Activated CD8-positive, alpha-beta T cell treated with anti-CD3 and anti-CD28 coated beads for 36 hours (primary cell): Measurements from ENCODE around the gene SNAPC4. TPM values are rescaled to one million over a fixed set of nuclear protein-coding genes. Genes with fewer than 3 reads are reported as not detected.

ENCODE experiments used
- ATAC-seq: fragments of 200-7000 bp; cut with Tn5 transposase; one replicate; pipeline ENCODE4 v1.10.0; 2021; ENCODE audit warnings: mild to moderate bottlenecking, moderate library complexity
- CTCF ChIA-PET: fragments of 350-600 bp; sonication (Branson Sonifier 250); formaldehyde crosslinking; loops from one replicate; lab custom pipeline; 2021; ENCODE audit warnings: antibody characterized with exemption; lab: Charles Lee
- POLR2A ChIA-PET: fragments of 350-600 bp; sonication (Branson Sonifier 250); formaldehyde crosslinking; loops from one replicate; lab custom pipeline; 2021; ENCODE audit warnings: antibody characterized with exemption; lab: Charles Lee
- DNase-seq: peaks from one replicate; pipeline ENCODE4 v3.0.0-alpha.2; 2020
- H3K27ac Mint-ChIP-seq: one replicate; pipeline ENCODE4 v1.8.0; 2021; ENCODE audit warnings: mild to moderate bottlenecking, mixed read lengths
- H3K27me3 Mint-ChIP-seq: one replicate; pipeline ENCODE4 v1.8.0; 2021; ENCODE audit warnings: mixed read lengths
- H3K36me3 Mint-ChIP-seq: one replicate; pipeline ENCODE4 v1.8.0; 2021; ENCODE audit warnings: low read depth, mixed read lengths
- H3K4me1 Mint-ChIP-seq: one replicate; pipeline ENCODE4 v1.8.0; 2021; ENCODE audit warnings: low read depth, mixed read lengths
- H3K4me3 Mint-ChIP-seq: one replicate; pipeline ENCODE4 v1.8.0; 2021; ENCODE audit warnings: mild to moderate bottlenecking, moderate library complexity, mixed read lengths
- H3K9me3 Mint-ChIP-seq: one replicate; pipeline ENCODE4 v1.8.0; 2021; ENCODE audit warnings: mixed read lengths
- intact Hi-C: fragments of 100-400 bp; cut with micrococcal nuclease; formaldehyde crosslinking; loops from one replicate; pipeline ENCODE4 v1.10.0; 2022
- total RNA-seq, 2 experiments: library from RNA; stranded (reverse); gene quantifications; one replicate each; pipeline ENCODE4 v1.2.3, GENCODE V29; 2021
- TF ChIP-seq, protein P1 (sequence below): fragments of 200-600 bp; IDR thresholded peaks from one replicate; pipeline ENCODE4 v1.8.0; 2022; ENCODE audit warnings: antibody characterized with exemption, mild to moderate bottlenecking

Gene SNAPC4
- total RNA-seq, 2 experiments from 2014 or later: 15.5 to 17.1 TPM

DNA sequence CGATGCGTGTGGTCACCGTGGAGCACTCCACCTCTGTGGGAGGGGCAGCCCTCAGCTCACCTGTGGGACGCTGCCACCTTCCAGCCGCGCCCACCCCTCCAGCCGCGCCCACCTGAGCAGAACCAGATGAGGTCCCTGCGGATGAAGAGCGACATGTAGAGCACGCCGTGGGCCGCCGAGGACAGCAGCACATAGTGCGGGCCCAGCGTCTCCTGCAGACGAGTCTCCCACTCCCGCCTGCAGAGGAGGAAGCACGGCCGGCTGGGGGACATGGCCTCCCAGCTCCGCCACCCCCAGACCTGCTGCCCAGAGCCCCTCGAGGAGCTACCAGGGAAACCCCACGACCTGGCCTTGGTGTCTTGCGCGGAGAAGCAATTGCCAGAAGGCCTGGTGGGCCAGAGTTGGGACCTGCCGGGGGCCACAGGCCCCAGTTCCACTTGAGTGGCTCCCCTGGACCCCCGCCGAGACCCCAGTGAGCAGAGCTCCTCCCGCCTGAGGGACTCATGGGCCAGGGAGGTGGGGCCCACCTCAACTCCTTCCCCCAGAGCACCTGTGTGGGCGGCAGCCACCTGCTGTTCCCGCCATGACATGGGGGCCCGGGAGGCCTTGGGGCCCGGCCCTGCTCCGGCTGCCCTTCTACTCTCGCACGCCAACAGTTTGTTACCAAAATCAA lies 33.2 kb upstream of the SNAPC4 start:
- CTCF ChIA-PET: interaction anchor here (0.7 kb wide), 1 partner anchor 657 kb away, joined by 3 read pairs; no protein-coding TSS in a partner anchor
- H3K27ac Mint-ChIP-seq: no peak overlapping the region
- TF ChIP-seq, protein P1, sequence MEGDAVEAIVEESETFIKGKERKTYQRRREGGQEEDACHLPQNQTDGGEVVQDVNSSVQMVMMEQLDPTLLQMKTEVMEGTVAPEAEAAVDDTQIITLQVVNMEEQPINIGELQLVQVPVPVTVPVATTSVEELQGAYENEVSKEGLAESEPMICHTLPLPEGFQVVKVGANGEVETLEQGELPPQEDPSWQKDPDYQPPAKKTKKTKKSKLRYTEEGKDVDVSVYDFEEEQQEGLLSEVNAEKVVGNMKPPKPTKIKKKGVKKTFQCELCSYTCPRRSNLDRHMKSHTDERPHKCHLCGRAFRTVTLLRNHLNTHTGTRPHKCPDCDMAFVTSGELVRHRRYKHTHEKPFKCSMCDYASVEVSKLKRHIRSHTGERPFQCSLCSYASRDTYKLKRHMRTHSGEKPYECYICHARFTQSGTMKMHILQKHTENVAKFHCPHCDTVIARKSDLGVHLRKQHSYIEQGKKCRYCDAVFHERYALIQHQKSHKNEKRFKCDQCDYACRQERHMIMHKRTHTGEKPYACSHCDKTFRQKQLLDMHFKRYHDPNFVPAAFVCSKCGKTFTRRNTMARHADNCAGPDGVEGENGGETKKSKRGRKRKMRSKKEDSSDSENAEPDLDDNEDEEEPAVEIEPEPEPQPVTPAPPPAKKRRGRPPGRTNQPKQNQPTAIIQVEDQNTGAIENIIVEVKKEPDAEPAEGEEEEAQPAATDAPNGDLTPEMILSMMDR: no peak
- ATAC-seq (no peak), DNase-seq (no peak)
- intact Hi-C loops: no loop called here
- POLR2A ChIA-PET: interaction anchor here (0.7 to 1.5 kb wide), 3 partner anchors 8 to 424 kb away, joined by 3 to 5 read pairs (median 3); no protein-coding TSS in a partner anchor
- H3K4me3 Mint-ChIP-seq: no peak overlapping the region
- peaks cover 20% of the 10 kb centered on the region for H3K4me1 Mint-ChIP-seq
- peaks cover 3% of the 10 kb centered on the region for H3K36me3 Mint-ChIP-seq
- H3K9me3 Mint-ChIP-seq: no peaks in the 10 kb centered on the region
- H3K27me3 Mint-ChIP-seq: no peaks in the 10 kb centered on the region

DNA sequence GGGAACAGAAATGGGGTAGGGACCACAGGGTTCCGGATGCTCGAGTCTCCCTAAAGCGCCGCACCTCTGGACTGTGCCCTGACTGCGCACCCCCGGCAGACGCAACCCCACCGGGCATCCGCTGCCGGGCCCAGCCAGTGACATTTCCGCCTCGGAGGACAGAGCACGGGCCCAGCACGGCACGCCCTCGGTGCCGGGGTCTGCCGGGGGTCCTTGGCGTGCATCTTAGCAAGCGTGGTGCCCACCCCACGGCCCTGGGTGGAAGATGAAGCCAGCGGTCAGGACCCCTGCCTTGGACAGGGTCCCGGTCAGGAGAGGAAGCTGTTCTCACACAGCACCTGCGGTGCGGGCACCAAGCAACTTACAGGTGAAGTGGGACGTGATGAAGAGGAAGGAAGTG lies 32.6 kb upstream of the SNAPC4 start:
- Mint-ChIP-seq H3K4me1 (peaks cover 15% of the 10 kb centered on the region), H3K27me3 (no peaks in the 10 kb centered on the region), H3K27ac (no peak overlapping the region), H3K9me3 (no peaks in the 10 kb centered on the region), H3K36me3 (peaks cover 3% of the 10 kb centered on the region), H3K4me3 (no peak overlapping the region)
- ChIA-PET CTCF (interaction anchor here (0.7 kb wide), 1 partner anchor 657 kb away, joined by 3 read pairs; no protein-coding TSS in a partner anchor), POLR2A (interaction anchor here (1.2 to 1.5 kb wide), 2 partner anchors 8 to 13 kb away, joined by 3 to 5 read pairs; no protein-coding TSS in a partner anchor)
- no peak for ATAC-seq
- intact Hi-C loops: no loop called here
- DNase-seq: no peak
- TF ChIP-seq, protein P1: no peak

DNA sequence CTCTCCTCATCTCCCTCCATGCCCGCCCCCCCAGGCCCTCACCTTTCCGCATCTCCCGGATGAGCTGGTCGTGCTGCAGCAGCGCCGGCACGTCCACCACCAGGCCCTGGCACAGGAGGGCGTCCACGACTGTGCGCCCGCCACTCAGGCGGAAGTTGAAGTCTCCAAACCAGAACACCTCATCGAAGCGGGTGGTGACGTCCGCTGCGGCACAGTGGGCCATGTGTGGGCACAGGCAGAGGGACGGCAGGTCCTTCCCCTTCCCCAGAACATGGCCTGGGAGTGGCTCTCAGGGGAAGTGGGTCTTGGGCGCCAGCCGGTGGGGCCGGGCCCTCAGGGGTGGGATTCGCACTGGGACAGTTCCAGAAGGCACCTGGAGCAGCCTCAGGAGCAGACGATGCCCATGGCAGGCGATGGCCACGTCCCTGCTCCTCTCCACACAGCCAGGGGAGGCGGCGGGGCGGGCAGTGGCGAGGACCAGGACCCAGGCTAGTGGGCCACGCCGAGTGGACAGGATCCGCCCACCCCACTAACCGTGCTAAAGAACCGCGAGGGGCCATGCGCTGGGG lies 31.9 kb upstream of the SNAPC4 start:
- H3K27ac Mint-ChIP-seq: no peak overlapping the region
- TF ChIP-seq, protein P1: no peak
- H3K27me3 Mint-ChIP-seq: no peaks in the 10 kb centered on the region
- ATAC-seq: no peak
- POLR2A ChIA-PET: no interaction called here
- H3K4me1 Mint-ChIP-seq: peaks cover 8% of the 10 kb centered on the region
- intact Hi-C loops: no loop called here
- CTCF ChIA-PET: no interaction called here
- no peak overlapping the region for H3K4me3 Mint-ChIP-seq
- H3K36me3 Mint-ChIP-seq: peaks cover under 1% of the 10 kb centered on the region
- H3K9me3 Mint-ChIP-seq: no peaks in the 10 kb centered on the region
- no peak for DNase-seq

DNA sequence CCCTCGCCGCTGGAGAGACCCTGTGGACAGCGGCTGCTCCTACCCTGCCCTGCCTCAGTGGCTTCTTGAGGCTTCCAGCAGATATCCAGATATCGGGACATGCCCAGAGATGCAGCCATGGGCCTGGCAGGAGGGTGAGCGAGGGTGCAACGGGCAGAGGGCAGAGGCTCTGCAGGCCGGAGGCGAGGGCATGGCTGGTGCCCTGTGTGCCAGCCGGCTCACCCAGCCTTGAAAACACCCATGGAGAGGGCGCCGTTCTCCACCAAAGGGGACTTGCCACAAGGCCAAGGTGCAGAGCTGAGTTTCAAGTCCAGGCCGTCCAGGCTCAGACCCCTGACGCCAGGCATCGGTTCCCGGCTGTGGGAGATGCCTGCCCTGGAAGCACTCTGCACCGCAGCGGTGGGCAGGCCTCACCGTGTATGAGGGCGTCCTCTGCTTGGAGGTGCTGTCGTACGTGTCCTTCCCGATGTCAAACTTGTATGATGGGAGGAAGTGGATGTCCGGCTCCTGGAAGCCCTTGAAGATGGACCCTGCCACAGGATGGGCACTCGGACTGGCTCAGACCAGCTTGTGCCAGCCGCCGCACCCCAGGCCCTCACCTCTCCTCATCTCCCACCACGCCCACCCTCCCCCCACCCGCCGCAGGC lies 30.7 kb upstream of the SNAPC4 start:
- TF ChIP-seq, protein P1: no peak
- Mint-ChIP-seq H3K9me3 (no peaks in the 10 kb centered on the region), H3K4me3 (no peak overlapping the region), H3K4me1 (peaks cover under 1% of the 10 kb centered on the region), H3K36me3 (peaks cover 3% of the 10 kb centered on the region), H3K27ac (no peak overlapping the region), H3K27me3 (no peaks in the 10 kb centered on the region)
- DNase-seq (no peak), ATAC-seq (no peak)
- POLR2A ChIA-PET: interaction anchor here (1.7 kb wide), 1 partner anchor 10 kb away, joined by 5 read pairs; no protein-coding TSS in a partner anchor
- intact Hi-C loops: no loop called here
- CTCF ChIA-PET: no interaction called here
